Prostate gland (tissue), 2 donors: ENCODE results near the gene GJC1.

Source experiments
- CTCF ChIP-seq, 4 experiments: fragments of 200-600 bp in 2 of 4; fragments of 450-650 bp in 2 of 4; sonication (generic) in 2 of 4; IDR thresholded peaks; 1 replicate in 3 of 4; 2 replicates in 1 of 4; pipeline ENCODE4 v1.5.1; 2016 to 2019; ENCODE audit warnings: antibody characterized with exemption in 4 of 4, mild to moderate bottlenecking in 2 of 4, moderate library complexity in 2 of 4
- POLR2A ChIP-seq: fragments of 450-650 bp; IDR thresholded peaks from one replicate; pipeline ENCODE4 v1.6.1; 2016; ENCODE audit warnings: antibody characterized with exemption, mild to moderate bottlenecking

GRCh38 chr17:44862278-44862914 is 32.3 kb upstream of the GJC1 start:
- TF ChIP-seq POLR2A (no peak), CTCF (IDR thresholded peaks at IDR 0.05) (no peak)
